Cardiac fibroblast (primary cell): ENCODE data around the gene ZNF503.

ENCODE experiments used
- DNase-seq, 2 donors: peaks; one replicate each; pipeline versions ENCODE4 v3.0.0 to v3.0.0-alpha.2; 2010; ENCODE audit warnings: low read depth in 2 of 2
- H3K4me3 ChIP-seq, 2 donors: replicated peaks in 1 of 2; 1 replicate in 1 of 2; 2 replicates in 1 of 2; pipeline ENCODE4 v1.5.1; 2011; ENCODE audit warnings: low read depth in 2 of 2, low read length in 2 of 2, mild to moderate bottlenecking in 2 of 2, moderate library complexity in 1 of 2
- CTCF ChIP-seq: IDR thresholded peaks from one replicate; pipeline ENCODE4 v1.5.1; 2011; ENCODE audit warnings: low read depth, mild to moderate bottlenecking, low read length, inconsistent platforms

The ZNF503 gene

GRCh38 chr10:75352650-75353049 is 48.9 kb downstream of the ZNF503 start:
- no peak overlapping the region for H3K4me3 ChIP-seq
- TF ChIP-seq CTCF = no peak
- DNase-seq = peak in 1 of 2 donors; percentile 2

- TF ChIP-seq CTCF = no peak
- no peak overlapping the region for H3K4me3 ChIP-seq
- no peak for DNase-seq
Measured at GRCh38 chr10:75351637-75352036, 49.9 kb downstream of the ZNF503 start.

GRCh38 chr10:75350791-75351190 is 50.8 kb downstream of the ZNF503 start:
- no peak for TF ChIP-seq CTCF
- DNase-seq = peak; percentile 12 to 40
- no peak overlapping the region for H3K4me3 ChIP-seq
